HG03378 (cell line): Measurements from ENCODE around the gene KIAA0586.
"Not testable (repeated sequence)": the region's sequence is repeated elsewhere in the genome, so short reads cannot be mapped to it uniquely, and the experiment has no call there.

Source experiments
- ATAC-seq: cut with Tn5 transposase; IDR thresholded peaks from one replicate; pipeline ENCODE4 v1.9.1; 2021; ENCODE audit warnings: mild to moderate bottlenecking, moderate library complexity; ENCODE audit not compliant: unreplicated experiment

The KIAA0586 gene

DNA sequence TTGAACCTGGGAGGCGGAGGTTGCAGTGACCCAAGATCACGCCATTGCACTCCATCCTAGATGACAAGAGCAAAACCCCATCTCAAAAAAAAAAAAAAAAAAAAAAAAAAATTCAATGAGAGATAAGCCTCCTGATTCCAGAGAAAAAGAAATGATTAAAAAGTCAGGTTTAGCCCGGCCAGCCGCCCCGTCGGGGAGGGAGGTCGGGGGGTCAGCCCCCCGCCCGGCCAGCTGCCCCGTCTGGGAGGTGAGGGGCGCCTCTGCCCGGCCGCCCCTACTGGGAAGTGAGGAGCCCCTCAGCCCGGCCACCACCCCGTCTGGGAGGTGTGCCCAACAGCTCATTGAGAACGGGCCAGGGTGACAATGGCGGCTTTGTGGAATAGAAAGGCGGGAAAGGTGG lies 160.8 kb downstream of the KIAA0586 start:
- ATAC-seq: not testable (repeated sequence)

DNA sequence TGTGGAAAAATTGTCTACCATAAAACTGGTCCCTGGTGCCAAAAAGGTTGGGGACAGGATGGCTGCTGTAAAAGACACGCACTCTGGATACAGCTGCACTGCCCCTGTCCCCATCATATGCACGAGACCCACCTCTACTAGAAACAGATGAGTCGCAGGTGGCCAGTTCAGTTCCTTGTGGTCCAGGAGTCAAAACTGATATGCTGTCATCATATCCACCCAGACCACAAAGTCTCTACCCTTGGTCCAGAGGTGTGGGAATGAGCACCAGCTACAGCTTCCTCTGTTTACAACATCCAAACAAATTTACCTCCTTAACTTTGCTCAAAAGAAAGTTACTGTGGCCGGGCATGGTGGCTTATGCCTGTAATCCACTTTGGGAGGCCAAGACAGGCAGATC lies 166.5 kb downstream of the KIAA0586 start:
- no peak for ATAC-seq

DNA sequence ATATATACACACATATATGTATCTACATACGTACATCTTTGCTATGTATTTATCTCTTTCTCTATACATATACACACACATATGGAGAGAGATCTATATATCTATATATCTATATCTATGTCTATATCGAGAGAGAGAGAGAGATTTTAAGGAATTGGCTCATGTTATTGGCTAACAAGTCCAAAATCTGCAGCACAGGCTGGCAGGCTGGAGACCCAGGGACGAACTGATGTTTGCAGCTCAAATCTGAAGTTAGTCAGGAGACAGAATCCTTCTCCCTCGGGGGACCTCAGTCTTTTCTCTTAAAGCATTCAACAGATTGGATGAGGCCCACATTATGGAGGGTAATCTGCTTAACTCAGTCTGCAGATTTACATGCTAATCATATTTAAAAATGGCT lies 169.5 kb downstream of the KIAA0586 start:
- no peak for ATAC-seq

DNA sequence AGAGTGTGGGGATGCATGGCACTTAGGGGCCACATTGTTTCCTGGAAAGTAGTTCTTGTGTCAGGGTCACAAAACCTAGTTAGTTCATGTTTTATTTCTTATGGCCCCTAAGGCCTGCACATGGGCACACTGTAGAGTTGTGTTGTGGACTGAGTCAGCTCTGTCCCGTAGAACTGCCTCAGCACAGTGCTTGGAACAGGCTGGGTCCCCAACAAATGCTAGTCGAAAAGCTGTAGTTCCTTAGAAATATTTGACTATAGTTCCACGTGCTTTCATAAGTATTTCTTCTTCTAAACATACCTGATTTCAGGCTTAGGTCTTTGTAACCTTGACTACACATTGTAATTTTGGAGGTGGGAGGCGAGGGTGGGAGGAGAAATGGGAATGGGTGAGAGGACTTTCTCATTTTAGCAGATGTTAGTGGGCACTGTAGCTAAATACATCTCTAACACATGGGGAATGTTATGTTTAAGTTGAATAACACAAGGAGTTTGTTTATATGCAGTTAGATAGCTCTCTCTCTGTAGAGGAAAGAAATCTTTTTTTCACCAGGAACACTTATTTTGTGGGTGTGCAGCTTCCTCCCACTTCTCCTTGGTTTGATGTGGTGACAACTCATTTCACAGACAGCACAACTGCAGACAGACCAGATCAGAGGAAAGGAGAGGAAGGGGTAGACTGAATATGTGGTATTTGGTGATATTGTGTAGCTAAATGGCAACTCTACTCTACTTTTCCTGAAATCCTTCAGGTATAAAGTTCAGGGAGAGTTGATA lies 170.7 kb downstream of the KIAA0586 start:
- ATAC-seq: no peak

DNA sequence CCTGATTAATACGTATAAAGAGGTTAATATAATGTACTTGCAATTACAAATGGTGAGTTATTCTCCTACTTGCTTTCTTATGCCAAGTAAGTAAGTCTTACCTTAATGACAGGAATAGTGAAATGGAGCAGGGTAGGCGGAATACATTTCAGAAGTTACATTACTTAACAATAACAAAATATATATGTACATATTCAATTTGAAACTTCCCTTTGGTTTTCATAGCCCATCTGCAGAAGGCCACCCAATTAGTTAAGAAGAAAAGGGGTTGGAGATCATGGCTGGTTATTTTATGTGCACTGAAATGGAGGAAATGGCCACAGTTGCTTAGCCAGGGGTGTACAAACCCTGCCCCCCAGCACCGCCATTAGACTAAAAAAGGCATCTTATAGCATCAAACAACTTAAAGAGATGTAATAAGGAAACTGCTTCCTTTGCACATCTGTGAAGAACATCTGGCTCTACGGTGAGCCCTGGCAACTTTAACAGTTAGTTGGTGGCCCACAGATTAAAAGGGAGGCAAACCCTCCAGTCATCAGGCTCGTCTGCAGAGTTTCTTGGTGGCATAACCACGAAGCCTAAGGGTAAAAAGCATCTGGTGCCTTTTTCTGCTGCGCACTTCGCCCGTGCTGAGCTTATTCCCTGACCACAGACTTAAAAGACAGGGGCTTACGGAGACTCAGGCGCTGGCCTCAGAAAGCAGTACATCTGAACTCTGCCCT lies 171.4 kb downstream of the KIAA0586 start:
- ATAC-seq: no peak

DNA sequence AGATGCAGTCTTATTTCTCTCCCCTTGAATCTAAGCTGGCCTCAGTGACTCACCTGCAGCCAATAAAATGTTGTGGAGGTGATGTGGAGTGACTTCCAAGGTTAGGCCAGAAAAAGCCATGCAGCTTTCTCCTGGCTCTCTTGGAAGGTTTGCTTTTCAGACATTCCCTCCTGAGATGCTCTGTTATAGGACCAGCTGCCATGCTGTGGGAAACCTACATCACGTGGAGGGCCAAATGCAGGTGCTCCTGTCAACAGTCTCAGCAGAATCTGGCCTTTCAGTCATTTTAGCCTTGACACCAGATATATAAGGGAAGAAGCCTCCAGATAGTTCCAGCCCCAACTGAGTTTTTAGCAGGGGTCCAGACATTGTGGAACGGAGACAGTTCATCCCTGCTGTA lies 172.2 kb downstream of the KIAA0586 start:
- no peak for ATAC-seq
